Keratinocyte (primary cell): ENCODE data around the gene TSPAN18. TPM values are rescaled to one million over a fixed set of nuclear protein-coding genes. Genes with fewer than 3 reads are reported as not detected.

Experiments
- DNase-seq: peaks from one replicate; pipeline ENCODE4 v3.0.0-alpha.2; 2011; ENCODE audit warnings: low read depth, missing footprints, low spot score
- FAIRE-seq: peaks from 2 replicates; lab custom pipeline; 2011; peaks lifted over from hg19 to GRCh38; lab: Jason Lieb, UNC
- H2AFZ ChIP-seq: 2 replicates; pipeline ENCODE4 v1.6.0; 2012; ENCODE audit warnings: low read length, control low read depth, inconsistent platforms; ENCODE audit not compliant: control insufficient read depth
- H3K27ac ChIP-seq: 2 replicates; pipeline ENCODE4 v1.5.1; 2011; ENCODE audit warnings: low read length; ENCODE audit not compliant: control insufficient read depth, insufficient read depth
- H3K27me3 ChIP-seq: 3 replicates; pipeline ENCODE4 v1.6.0; 2011; ENCODE audit warnings: low read length; ENCODE audit not compliant: control insufficient read depth, insufficient read depth; ENCODE audit errors: extremely low read depth
- H3K36me3 ChIP-seq, 2 experiments: 2 replicates in 1 of 2; 3 replicates in 1 of 2; pipeline ENCODE4 v1.5.1; 2011; ENCODE audit warnings: low read length in 2 of 2, mild to moderate bottlenecking in 1 of 2; ENCODE audit not compliant: control insufficient read depth in 2 of 2, insufficient read depth in 2 of 2; ENCODE audit errors: extremely low read depth in 1 of 2
- H3K4me1 ChIP-seq: 3 replicates; pipeline ENCODE4 v1.5.1; 2011; ENCODE audit warnings: low read length; ENCODE audit not compliant: control insufficient read depth, insufficient read depth; ENCODE audit errors: extremely low read depth
- H3K4me2 ChIP-seq: 3 replicates; pipeline ENCODE4 v1.6.0; 2011; ENCODE audit warnings: low read depth, low read length; ENCODE audit not compliant: control insufficient read depth, insufficient read depth; ENCODE audit errors: extremely low read depth
- H3K4me3 ChIP-seq, 3 experiments: fragments of 200-600 bp in 1 of 3; sonication (generic) in 1 of 3; 2 replicates in 2 of 3; 3 replicates in 1 of 3; pipeline ENCODE4 v1.5.1; 2011 to 2016; ENCODE audit warnings: low read length in 3 of 3, mild to moderate bottlenecking in 3 of 3, control low read depth in 2 of 3, inconsistent platforms in 1 of 3, low read depth in 1 of 3, mixed read lengths in 1 of 3, mixed run types in 1 of 3, moderate library complexity in 1 of 3; ENCODE audit not compliant: control insufficient read depth in 2 of 3, insufficient read depth in 2 of 3; ENCODE audit errors: extremely low read depth in 1 of 3
- H3K79me2 ChIP-seq: 2 replicates; pipeline ENCODE4 v1.6.0; 2012; ENCODE audit warnings: low read length; ENCODE audit not compliant: control insufficient read depth, insufficient read depth
- H3K9ac ChIP-seq: 3 replicates; pipeline ENCODE4 v1.6.0; 2011; ENCODE audit warnings: low read length; ENCODE audit not compliant: control insufficient read depth, insufficient read depth; ENCODE audit errors: extremely low read depth
- H3K9me1 ChIP-seq: 3 replicates; pipeline ENCODE4 v1.6.0; 2011; ENCODE audit warnings: low read length; ENCODE audit not compliant: control insufficient read depth, insufficient read depth; ENCODE audit errors: extremely low read depth
- H3K9me3 ChIP-seq: 2 replicates; pipeline ENCODE4 v1.5.1; 2012; ENCODE audit warnings: low read depth, low read length; ENCODE audit not compliant: control insufficient read depth
- H4K20me1 ChIP-seq: 3 replicates; pipeline ENCODE4 v1.6.0; 2011; ENCODE audit warnings: low read length; ENCODE audit not compliant: control insufficient read depth, insufficient read depth; ENCODE audit errors: extremely low read depth
- EZH2 ChIP-seq: IDR thresholded peaks from one replicate; pipeline ENCODE4 v1.6.1; 2012; ENCODE audit warnings: inconsistent platforms, mild to moderate bottlenecking, low read length, moderate library complexity
- dilution Hi-C: fragments of 300-500 bp; cut with MboI; formaldehyde crosslinking; loops from one replicate; pipeline ENCODE4 v1.7.0; 2020; ENCODE audit warnings: low sequenced_read_pairs; ENCODE audit not compliant: extremely low pct_ligation_motif_present
- polyA plus RNA-seq, 5 experiments: library from polyadenylated mRNA; depleted of rRNA in 3 of 5; stranded (reverse) in 3 of 5; stranded (forward) in 1 of 5; unstranded in 1 of 5; fragments of >200 nt; gene quantifications; 1 replicate in 1 of 5; 2 replicates in 3 of 5; 3 replicates in 1 of 5; pipeline versions ENCODE4 v1.2.1 to v1.2.3, GENCODE V29; 2011 to 2012; ENCODE audit warnings: missing spikeins in 2 of 5, low read depth in 1 of 5, low replicate concordance in 1 of 5
- TF ChIP-seq, protein P1 (sequence below), 3 experiments: IDR thresholded peaks in 1 of 3; conservative IDR thresholded peaks in 1 of 3; optimal IDR thresholded peaks in 1 of 3; 2 replicates in 2 of 3; 3 replicates in 1 of 3; pipeline versions ENCODE3 to v1.5.1; 2011; ENCODE audit warnings: low read length in 3 of 3, mild to moderate bottlenecking in 3 of 3, moderate library complexity in 2 of 3, control low read depth in 1 of 3, inconsistent platforms in 1 of 3; ENCODE audit not compliant: insufficient read depth in 2 of 3; ENCODE audit errors: extremely low read depth in 1 of 3

Gene TSPAN18
- polyA plus RNA-seq, 1 donor (not counting 4 experiments of a cell fraction or from before 2014, with no cell fraction given): not detected

DNA sequence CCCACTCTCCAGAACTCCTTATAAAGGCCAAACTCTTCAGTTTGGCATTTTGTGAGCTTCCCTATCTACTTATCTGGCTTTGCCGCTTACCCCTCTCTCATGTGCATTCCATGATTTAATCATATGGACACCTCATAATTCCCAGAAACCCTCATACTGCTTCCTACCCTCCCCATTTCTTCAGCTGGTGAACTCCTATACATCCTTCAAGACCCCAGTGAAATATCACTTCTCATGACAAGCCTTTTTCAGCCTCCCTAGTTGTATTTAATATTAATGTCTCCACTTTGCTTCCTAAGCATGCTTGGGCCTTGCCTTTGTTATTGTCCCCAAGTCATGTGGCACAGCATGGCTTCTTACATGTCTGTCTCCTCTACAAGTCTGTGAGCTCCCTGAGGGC lies 13.7 kb upstream of the TSPAN18 start:
- FAIRE-seq (no peak), DNase-seq (no peak)
- no peak overlapping the region for H3K4me3 ChIP-seq
- no peaks in the 10 kb centered on the region for H3K36me3 ChIP-seq
- dilution Hi-C loops: no loop called here
- H3K4me1 ChIP-seq: no peaks in the 10 kb centered on the region
- no peak overlapping the region for H3K27ac ChIP-seq
- no peaks in the 10 kb centered on the region for H3K9me1 ChIP-seq
- H4K20me1 ChIP-seq: no peaks in the 10 kb centered on the region
- no peaks in the 10 kb centered on the region for H3K79me2 ChIP-seq
- H3K9ac ChIP-seq: no peak overlapping the region
- no peaks in the 10 kb centered on the region for H3K9me3 ChIP-seq
- H2AFZ ChIP-seq: no peak overlapping the region
- peaks cover 6% of the 10 kb centered on the region for H3K27me3 ChIP-seq
- TF ChIP-seq EZH2: no peak
- TF ChIP-seq, protein P1, sequence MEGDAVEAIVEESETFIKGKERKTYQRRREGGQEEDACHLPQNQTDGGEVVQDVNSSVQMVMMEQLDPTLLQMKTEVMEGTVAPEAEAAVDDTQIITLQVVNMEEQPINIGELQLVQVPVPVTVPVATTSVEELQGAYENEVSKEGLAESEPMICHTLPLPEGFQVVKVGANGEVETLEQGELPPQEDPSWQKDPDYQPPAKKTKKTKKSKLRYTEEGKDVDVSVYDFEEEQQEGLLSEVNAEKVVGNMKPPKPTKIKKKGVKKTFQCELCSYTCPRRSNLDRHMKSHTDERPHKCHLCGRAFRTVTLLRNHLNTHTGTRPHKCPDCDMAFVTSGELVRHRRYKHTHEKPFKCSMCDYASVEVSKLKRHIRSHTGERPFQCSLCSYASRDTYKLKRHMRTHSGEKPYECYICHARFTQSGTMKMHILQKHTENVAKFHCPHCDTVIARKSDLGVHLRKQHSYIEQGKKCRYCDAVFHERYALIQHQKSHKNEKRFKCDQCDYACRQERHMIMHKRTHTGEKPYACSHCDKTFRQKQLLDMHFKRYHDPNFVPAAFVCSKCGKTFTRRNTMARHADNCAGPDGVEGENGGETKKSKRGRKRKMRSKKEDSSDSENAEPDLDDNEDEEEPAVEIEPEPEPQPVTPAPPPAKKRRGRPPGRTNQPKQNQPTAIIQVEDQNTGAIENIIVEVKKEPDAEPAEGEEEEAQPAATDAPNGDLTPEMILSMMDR (optimal IDR thresholded peaks at IDR 0.05 in 1 of 3, IDR thresholded peaks at IDR 0.05 in 1 of 3, conservative IDR thresholded peaks at IDR 0.05 in 1 of 3; ENCODE audit: extremely low read depth in 1 of 3, insufficient read depth in 2 of 3, low read length in 3 of 3): no peak
- no peak overlapping the region for H3K4me2 ChIP-seq

DNA sequence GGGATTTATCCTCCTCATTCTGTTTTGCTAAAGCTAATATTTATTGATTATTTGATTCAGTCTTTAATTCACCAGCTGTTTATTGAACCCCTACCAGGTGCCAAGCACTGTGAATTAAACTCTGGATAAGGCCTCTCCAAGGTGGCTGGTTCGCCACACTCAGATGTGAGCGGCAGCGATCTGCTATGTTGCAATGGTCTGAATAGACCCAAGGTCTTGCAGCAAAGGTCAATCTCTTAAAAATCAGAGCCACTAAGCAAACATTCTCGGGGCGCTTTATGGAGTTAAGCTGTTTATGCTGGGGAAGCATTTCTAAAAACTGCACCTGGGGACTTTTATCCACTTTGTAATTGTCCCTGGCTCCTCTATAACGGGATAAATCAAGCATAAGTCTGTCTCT lies 10.5 kb upstream of the TSPAN18 start:
- Histone ChIP-seq H3K36me3 (no peaks in the 10 kb centered on the region), H3K27ac (no peak overlapping the region), H3K4me3 (no peak overlapping the region), H3K9me1 (no peaks in the 10 kb centered on the region), H3K79me2 (no peaks in the 10 kb centered on the region), H2AFZ (no peak overlapping the region), H3K9ac (no peak overlapping the region), H4K20me1 (no peaks in the 10 kb centered on the region), H3K9me3 (no peaks in the 10 kb centered on the region), H3K27me3 (peaks cover 15% of the 10 kb centered on the region), H3K4me1 (no peaks in the 10 kb centered on the region), H3K4me2 (no peak overlapping the region)
- TF ChIP-seq, protein P1 (optimal IDR thresholded peaks at IDR 0.05 in 1 of 3, IDR thresholded peaks at IDR 0.05 in 1 of 3, conservative IDR thresholded peaks at IDR 0.05 in 1 of 3; ENCODE audit: extremely low read depth in 1 of 3, insufficient read depth in 2 of 3, low read length in 3 of 3): no peak
- no peak for TF ChIP-seq EZH2
- dilution Hi-C loops: no loop called here
- FAIRE-seq (no peak), DNase-seq (no peak)
